Vagina (tissue), 2 donors: ENCODE measurements around the gene GSPT2.

Experiments
- POLR2AphosphoS5 ChIP-seq, 2 donors: sonication (generic); formaldehyde crosslinking; IDR thresholded peaks; one replicate each; pipeline ENCODE4 v1.9.0; 2017; ENCODE audit warnings: antibody characterized with exemption in 2 of 2, mild to moderate bottlenecking in 2 of 2, low read depth in 1 of 2; ENCODE audit not compliant: insufficient read depth in 1 of 2
- TF ChIP-seq, protein P1 (sequence below), 3 experiments: fragments of 450-650 bp in 2 of 3; fragments of 200-600 bp in 1 of 3; sonication (generic) in 1 of 3; IDR thresholded peaks; one replicate each; pipeline ENCODE4 v1.5.1; 2017 to 2019; ENCODE audit warnings: antibody characterized with exemption in 3 of 3, mild to moderate bottlenecking in 2 of 3, moderate library complexity in 2 of 3

DNA sequence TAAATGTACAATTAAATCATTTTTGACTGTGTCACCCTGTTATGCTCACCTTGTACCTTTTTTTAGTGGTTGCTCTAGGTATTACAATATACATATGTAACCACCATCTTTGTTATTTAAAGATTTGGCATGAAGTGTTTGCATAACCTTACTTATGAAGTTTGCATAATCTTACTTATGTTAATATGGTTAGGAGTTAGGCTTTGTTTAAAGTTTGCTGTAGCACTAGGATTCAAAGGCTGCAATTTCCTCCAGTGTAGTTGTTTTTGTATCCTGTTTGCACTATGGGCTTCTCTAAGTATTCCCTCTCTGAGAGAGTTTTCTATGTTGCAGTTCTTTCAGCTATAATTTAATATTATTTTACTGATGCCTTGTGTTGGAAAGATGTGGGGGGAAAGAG, 15.0 kb upstream of the GSPT2 start:
- TF ChIP-seq, protein P1, sequence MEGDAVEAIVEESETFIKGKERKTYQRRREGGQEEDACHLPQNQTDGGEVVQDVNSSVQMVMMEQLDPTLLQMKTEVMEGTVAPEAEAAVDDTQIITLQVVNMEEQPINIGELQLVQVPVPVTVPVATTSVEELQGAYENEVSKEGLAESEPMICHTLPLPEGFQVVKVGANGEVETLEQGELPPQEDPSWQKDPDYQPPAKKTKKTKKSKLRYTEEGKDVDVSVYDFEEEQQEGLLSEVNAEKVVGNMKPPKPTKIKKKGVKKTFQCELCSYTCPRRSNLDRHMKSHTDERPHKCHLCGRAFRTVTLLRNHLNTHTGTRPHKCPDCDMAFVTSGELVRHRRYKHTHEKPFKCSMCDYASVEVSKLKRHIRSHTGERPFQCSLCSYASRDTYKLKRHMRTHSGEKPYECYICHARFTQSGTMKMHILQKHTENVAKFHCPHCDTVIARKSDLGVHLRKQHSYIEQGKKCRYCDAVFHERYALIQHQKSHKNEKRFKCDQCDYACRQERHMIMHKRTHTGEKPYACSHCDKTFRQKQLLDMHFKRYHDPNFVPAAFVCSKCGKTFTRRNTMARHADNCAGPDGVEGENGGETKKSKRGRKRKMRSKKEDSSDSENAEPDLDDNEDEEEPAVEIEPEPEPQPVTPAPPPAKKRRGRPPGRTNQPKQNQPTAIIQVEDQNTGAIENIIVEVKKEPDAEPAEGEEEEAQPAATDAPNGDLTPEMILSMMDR (IDR thresholded peaks at IDR 0.05): no peak
- TF ChIP-seq POLR2AphosphoS5 (IDR thresholded peaks at IDR 0.05; ENCODE audit: insufficient read depth in 1 of 2, low read depth in 1 of 2): no peak
